GM18951 (cell line): Measurements from ENCODE around the gene CXCL14.

Source experiments
- POLR2A ChIP-seq: IDR thresholded peaks from 4 replicates; pipeline ENCODE4 v1.6.1; 2011; ENCODE audit warnings: mild to moderate bottlenecking; ENCODE audit not compliant: insufficient read length, insufficient read depth; ENCODE audit errors: extremely low read depth
- in situ Hi-C: fragments of 300-500 bp; cut with MboI; formaldehyde crosslinking; loops from one replicate; pipeline ENCODE4 v1.12.0; 2022; ENCODE audit warnings: low sequenced_read_pairs, mixed read lengths, inconsistent platforms; ENCODE audit not compliant: unreplicated experiment

The CXCL14 gene, protein sequence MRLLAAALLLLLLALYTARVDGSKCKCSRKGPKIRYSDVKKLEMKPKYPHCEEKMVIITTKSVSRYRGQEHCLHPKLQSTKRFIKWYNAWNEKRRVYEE

GRCh38 chr5:135578685-135579341, at the start of gene CXCL14:
TSS of gene CXCL14 (minus strand) at chr5:135578991. CDS start at chr5:135578778, 213 bp downstream.
- TF ChIP-seq POLR2A, result no peak
- in situ Hi-C loops, result no loop called here

DNA sequence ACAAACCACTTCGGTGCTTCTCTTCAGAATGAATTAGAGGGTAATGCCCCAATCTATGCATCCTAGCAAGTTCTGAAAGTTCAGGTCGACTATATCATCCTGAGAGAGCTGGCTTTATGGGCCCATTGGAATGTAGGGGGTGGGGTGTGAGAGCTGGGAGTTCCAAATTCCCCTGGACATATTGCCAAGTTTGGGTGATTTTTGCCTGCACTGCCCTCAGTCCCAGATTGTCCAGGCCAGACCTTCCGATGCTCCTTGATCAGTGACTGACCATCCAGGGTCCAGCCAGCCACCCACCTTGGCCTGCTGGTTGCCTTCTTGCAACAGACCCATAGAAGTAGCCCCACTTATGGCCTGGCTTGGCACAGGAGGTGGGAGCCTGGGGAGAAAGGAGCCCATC, 47.8 kb upstream of the CXCL14 start:
- in situ Hi-C loops, result no loop called here
- no peak for TF ChIP-seq POLR2A

GRCh38 chr5:135625961-135626360, 47.2 kb upstream of the CXCL14 start:
- in situ Hi-C loops, result no loop called here
- TF ChIP-seq POLR2A, result no peak

DNA sequence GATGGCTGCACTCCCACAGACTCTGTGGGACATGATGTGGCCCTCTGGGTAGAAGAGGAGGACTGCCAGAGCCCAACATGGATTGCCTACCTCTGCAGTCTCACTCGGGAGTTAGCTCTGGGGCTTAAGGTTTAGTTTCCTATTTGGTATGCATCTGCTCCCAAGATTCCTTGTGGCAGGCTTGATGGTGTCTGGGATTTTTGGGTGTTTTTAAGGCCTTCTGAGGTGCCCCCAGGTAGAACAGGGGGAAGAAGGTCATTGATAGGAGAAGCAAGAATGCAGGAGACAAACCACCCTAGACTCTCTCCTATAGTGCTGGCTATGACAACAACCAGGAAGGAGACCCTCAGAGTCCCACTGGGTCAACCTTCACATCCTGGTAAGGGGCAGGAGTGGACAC, 46.7 kb upstream of the CXCL14 start:
- TF ChIP-seq POLR2A, result no peak
- in situ Hi-C loops, result no loop called here

DNA sequence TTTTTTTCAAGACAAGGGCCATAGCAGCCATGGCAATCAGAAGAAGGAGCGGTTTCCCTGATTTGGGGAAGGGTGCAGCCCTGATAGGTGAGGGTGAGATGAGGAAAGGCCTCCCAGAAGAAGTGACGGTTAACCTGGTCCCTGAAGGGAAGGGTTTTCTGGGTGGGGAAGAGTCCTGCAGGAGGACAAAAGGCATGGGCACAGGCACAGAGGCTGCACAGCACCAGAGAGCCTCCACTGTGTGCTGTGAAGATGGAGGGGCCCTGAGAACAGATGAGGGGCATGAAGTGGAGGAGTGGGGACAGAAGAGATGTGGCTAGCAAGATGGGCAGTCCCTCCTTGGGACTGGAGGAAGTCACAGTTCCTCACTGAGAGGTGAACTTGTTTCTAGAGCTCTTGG, 46.3 kb upstream of the CXCL14 start:
- in situ Hi-C loops, result no loop called here
- no peak for TF ChIP-seq POLR2A

GRCh38 chr5:135623186-135623715, 44.5 kb upstream of the CXCL14 start:
- in situ Hi-C loops, result no loop called here
- TF ChIP-seq POLR2A, result no peak

DNA sequence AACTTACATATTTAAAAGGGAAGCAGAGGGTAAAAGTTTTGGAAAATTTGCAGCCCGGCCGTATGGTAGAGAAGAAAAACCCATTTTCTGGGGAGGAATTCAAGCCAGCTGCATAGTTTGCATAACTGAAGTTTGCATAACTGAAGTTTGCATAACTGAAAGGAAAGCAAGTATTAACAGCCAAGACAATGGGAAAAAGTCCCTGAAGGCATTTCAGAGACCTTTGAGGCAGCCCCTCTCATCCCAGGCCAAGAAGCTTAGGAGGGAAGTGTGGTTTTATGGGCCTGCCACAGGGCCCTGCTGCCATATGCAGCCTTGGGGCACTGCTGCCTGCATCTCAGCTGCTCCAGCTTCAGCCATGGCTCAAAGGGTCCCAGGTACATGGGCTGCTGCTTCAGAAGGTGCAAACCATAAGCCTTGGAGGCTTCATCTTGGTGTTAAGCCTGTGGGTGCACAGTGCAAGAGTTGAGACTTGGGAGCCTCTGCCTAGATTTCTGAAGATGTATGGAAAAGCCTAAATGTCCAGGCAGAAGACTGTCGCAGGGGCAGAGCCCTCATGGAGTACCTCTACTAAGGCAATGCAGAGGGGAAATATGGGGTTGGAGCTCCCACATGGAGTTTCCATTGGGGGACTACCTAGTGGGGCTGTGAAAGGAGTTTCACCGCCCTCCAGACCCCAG, 36.9 kb upstream of the CXCL14 start:
- in situ Hi-C loops, result no loop called here
- no peak for TF ChIP-seq POLR2A

- TF ChIP-seq POLR2A, result no peak
- in situ Hi-C loops, result no loop called here
These were observed 36.4 kb upstream of the CXCL14 start for GRCh38 chr5:135615171-135615570.

DNA sequence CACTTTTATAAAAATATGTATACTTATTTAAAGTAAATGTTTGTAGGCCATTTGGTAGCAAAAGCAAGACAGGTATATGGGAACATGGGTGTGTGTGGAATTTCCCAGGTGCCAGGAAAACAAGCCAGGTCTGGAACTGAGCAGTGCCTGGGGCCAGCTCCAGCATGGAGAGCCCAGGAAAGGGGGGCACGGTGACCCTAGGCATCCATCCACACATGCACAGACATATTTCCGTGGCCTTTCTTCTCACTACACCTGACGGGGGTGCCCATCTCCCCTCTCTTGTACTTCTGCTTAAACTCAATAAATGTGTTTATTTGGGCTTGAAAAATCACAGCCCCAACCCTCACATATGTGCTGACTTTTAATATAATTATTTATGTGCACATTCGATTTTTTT, 31.2 kb upstream of the CXCL14 start:
- in situ Hi-C loops, result no loop called here
- TF ChIP-seq POLR2A, result no peak

DNA sequence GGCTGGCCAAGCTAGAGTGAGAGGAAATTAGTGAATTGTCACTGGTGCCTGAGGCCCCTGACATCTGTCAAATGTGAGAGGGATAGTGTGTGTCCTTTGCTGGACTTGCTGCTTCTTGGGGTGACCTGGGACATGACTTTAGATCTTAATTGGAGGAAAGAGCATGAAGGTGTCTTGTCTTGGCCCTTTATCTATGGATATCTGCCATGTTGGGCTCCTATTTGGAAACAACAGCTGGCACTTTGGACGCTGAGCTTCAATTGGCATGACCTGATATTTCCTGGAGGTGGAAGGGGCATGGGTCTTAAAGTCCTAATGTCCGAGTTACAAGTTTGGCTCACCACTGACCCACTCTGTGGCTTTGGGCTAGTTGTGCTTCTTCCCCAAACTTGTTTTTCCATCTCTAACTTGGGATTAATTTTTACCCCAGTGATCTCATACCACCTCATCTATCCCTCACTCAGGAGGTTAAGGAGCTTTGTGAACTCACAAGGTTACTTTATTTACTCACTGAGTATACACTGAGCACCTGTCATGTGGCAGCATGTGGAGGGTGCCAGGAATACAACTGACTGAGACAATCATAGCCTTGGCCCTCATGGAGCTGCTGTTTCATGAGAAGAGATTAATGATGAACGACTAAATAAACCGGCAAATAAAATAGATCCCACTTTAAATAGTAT, 30.1 kb upstream of the CXCL14 start:
- in situ Hi-C loops, result no loop called here
- TF ChIP-seq POLR2A, result no peak

- TF ChIP-seq POLR2A, result no peak
- in situ Hi-C loops, result no loop called here
These were observed 29.6 kb upstream of the CXCL14 start for GRCh38 chr5:135608361-135608760.

- in situ Hi-C loops, result no loop called here
- TF ChIP-seq POLR2A, result no peak
These were observed 27.6 kb upstream of the CXCL14 start for GRCh38 chr5:135606431-135606830.

GRCh38 chr5:135605221-135605620, 26.4 kb upstream of the CXCL14 start:
- in situ Hi-C loops, result no loop called here

More at GRCh38 chr5:135605221-135605620, 26.4 kb upstream of the CXCL14 start:
- no peak for TF ChIP-seq POLR2A
